ENCODE data around the gene CETN2. TPM values are rescaled to one million over a fixed set of nuclear protein-coding genes. Genes with fewer than 3 reads are reported as not detected.
A peak's percentile ranks its signal among the peaks of the same experiment; 100 is the strongest.

CETN2 gene
- total RNA-seq (ENCODE audit: low replicate concordance): 65.7 and 209 TPM in 2 replicates

DNA sequence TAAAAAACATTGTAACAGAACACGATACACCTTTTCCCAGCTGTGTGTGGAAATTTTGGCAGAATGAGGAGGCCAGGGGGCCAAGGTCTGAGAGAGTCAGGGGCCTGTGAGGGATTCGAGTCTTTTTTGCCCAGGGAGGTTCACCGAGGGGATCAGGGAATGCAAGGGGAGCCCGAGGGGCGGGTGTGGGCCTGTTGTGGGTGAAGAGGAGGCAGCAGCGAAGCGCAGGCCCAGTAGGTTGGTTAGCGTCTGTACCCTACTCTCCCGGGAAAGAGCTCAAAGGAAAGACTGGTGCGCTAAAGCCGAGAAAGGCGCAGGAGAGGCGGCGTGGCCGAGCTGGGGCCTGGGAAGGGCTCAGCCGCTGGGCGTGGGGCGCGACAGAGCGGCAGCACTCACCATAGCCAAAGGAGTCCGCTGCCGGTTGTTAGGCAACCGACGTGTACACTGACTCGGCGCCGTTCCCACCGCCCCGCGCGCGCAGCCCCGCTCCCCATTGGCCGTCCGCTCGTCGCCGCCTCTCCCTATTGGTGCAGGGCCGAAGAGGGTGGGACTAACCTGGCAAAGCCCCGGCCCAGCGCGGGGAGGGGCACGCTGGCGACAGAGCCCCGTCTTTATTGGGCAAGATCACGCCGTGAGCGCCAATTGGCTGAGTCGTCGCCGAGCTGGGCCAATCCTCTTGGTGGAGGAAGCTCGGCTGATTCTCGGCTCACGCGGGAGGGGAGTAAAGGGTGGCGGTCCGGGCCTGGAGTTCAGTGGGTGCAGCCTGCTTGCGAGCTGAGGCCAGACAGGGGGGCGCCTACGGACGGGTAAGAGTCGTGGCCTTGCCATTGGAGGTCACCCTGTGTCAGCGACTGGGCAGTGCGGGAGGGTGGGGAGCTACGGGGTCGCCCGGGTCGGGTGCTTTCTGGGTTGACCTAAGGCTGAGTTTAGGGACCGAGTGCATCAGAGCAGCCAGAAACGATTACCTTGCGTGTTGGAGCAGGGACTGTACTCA is at the start of gene CETN2, which contains the start of gene NSDHL:
Gene CETN2 (minus strand): TSS at position 446 of the 994 bp plus-strand sequence. CDS start 47 bp downstream, at position 399.
Gene NSDHL (plus strand): TSS at position 752 of the 994 bp plus-strand sequence. CDS start 15,262 bp downstream, outside the sequence.
- TF ChIP-seq, protein P1, sequence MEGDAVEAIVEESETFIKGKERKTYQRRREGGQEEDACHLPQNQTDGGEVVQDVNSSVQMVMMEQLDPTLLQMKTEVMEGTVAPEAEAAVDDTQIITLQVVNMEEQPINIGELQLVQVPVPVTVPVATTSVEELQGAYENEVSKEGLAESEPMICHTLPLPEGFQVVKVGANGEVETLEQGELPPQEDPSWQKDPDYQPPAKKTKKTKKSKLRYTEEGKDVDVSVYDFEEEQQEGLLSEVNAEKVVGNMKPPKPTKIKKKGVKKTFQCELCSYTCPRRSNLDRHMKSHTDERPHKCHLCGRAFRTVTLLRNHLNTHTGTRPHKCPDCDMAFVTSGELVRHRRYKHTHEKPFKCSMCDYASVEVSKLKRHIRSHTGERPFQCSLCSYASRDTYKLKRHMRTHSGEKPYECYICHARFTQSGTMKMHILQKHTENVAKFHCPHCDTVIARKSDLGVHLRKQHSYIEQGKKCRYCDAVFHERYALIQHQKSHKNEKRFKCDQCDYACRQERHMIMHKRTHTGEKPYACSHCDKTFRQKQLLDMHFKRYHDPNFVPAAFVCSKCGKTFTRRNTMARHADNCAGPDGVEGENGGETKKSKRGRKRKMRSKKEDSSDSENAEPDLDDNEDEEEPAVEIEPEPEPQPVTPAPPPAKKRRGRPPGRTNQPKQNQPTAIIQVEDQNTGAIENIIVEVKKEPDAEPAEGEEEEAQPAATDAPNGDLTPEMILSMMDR (IDR thresholded peaks at IDR 0.05; ENCODE audit: insufficient read depth, low read length): no peak
- peak; percentile 93 for DNase-seq (ENCODE audit: low read depth)
- H3K4me3 ChIP-seq (ENCODE audit: low read depth, low read length): peak within 1 kb of the TSS; percentile 70

DNA sequence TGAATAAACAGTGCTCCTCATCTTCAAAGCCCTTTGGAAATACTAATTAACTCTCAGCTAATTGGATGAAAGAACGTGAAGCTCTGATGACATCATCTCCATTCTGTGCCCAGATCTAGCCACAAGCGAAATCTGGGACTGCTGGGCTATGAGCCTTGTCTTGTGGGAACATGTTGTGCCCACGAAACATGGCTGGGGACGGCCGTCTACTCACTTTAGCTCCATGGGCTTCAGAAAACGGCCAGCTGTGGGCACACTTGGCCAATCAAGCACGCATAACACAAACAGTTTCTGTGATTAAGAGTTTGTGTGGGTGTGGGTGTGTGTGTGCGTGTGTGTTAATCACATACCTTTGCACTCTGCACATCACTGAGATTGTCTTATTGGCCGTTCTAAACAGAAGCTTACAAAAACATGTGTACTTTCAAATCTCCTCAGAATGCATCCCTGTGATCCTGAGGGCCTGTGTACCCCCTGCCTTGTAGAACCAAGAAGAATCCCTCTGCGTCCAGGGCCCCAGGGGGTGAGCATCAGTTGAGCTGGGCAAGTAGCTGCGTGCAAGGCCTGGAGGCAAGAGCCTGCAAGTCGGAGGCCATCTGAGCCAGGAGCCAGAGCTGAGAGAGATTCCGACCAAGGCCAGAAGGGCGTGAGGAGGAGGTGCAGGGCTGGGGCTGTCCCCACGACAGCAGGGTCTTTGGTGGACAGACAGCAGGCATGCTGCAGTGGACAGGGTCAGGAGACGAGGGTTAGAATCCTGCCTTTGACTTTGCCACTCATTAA is 48.6 kb upstream of the CETN2 start:
- TF ChIP-seq, protein P1 (IDR thresholded peaks at IDR 0.05; ENCODE audit: insufficient read depth, low read length): no peak
- DNase-seq (ENCODE audit: low read depth): no peak
- no peak overlapping the region for H3K4me3 ChIP-seq (ENCODE audit: low read depth, low read length)

DNA sequence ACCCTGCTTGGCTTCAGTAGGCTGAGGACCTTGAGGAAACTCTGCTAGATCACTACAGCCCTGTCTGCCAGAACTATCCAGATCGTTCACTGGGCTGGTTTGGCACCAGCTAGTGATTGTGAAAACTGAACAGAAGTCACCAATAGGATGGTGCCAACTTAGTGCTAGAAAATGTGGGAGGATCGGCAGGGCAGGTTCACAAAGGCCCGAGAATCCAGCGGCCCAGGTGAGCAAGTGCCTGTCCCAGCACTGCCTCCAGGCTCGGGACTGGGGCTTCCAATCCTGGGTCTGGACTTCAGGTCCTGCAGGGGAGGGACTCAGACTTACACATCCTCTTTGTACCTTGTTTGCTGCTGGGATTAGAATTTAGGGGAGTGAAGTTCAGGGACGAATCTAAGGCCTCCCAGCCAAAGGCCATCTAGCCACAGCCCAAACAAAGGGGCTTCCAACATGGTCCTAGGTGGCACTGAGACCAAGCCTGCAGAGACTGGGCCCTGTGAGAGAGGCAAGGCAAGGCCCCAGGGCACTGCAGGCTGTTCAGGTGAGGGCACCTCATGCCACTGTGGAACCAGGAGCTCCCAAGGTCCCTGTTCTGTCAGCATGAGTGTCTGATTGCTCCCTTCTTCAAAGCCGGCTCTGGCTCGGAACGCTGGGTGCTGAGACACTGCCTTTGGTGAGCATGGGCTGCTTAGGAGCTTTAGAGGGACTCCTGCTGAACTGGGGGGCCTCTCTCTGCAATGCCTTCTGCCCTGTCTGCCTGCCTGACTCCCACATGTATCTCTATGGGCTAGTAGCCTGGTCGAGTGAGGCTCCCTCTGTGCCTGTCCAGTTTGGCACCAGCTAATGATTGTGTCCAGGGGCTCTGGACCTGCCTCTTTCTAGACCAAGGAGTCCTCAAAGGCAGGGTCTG is 46.6 kb upstream of the CETN2 start:
- TF ChIP-seq, protein P1 (IDR thresholded peaks at IDR 0.05; ENCODE audit: insufficient read depth, low read length): no peak
- H3K4me3 ChIP-seq (ENCODE audit: low read depth, low read length): no peak overlapping the region
- no peak for DNase-seq (ENCODE audit: low read depth)

DNA sequence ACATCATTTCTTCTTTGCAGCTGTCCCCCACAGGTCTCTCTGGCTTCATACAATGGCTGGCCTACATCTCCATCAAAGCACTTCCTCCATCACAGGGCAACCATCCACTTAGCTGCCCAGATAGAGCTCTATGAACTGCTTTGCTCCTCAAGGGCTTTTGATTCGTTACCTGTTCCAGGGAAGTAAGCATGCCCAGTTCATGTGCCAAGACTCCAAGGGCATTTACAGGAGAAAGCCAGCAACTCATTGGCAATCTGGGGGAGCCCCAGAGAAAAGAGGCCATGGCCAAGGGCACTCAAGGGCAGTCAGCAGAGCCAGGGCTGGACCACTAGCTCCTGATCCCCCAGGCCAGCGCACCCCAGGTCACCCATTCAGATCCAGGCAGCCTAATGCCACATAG is 42.8 kb upstream of the CETN2 start:
- TF ChIP-seq, protein P1 (IDR thresholded peaks at IDR 0.05; ENCODE audit: insufficient read depth, low read length): no peak

DNA sequence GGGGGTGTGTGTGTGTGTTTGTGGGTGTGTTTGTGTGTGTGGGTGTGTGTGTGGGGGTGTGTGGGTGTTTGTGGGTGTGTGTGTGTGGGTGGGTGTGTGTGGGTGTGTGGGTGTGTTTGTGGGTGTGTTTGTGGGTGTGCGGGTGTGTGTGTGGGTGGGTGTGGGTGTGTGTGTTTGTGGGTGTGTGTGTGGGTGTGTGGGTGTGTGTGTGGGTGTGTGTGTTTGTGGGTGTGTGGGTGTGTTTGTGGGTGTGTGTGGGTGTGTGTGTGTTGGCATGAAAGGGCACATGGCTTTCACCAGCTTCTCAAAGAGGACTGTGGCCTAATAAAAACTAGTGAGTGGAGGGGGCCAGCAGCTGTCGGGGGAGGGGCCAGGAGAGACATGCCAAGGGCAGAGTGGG is 42.0 kb upstream of the CETN2 start:
- DNase-seq (ENCODE audit: low read depth): no peak
- TF ChIP-seq, protein P1 (IDR thresholded peaks at IDR 0.05; ENCODE audit: insufficient read depth, low read length): no peak
- no peak overlapping the region for H3K4me3 ChIP-seq (ENCODE audit: low read depth, low read length)

More for the DNA sequence above, 42.8 kb upstream of the CETN2 start:
- no peak overlapping the region for H3K4me3 ChIP-seq (ENCODE audit: low read depth, low read length)
- DNase-seq (ENCODE audit: low read depth): no peak

DNA sequence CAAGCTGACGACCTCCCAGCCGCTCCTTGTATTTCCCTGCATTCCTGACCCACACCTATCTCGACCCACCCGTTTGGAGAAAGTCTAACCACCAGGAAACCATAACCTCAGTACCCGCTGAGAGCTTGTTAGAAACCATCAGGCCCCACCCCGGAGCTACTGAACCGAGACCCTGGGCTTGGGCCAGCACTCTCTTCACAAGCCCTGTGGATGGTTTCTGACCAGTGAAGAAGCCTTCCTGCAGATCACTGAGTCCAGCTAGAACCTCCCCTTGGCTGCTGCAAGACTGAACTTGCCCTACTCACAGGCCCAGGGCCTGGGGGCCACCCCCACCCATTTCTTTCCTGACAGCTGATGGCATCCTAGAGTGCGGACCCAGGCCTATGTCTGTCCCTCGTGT is 40.7 kb upstream of the CETN2 start:
- TF ChIP-seq, protein P1 (IDR thresholded peaks at IDR 0.05; ENCODE audit: insufficient read depth, low read length): no peak
- no peak overlapping the region for H3K4me3 ChIP-seq (ENCODE audit: low read depth, low read length)
- DNase-seq (ENCODE audit: low read depth): no peak

Data from fibroblast of the aortic adventitia (primary cell).